SU-DHL-6 (cell line): ENCODE results near the gene CCDC9.

Experiments used
- H2AFZ ChIP-seq: fragments of 200-600 bp; sonication (generic); 2 replicates; pipeline ENCODE4 v1.6.1; 2014; ENCODE audit warnings: low read depth, mild to moderate bottlenecking, moderate library complexity, mixed read lengths, antibody characterized with exemption, low read length; ENCODE audit not compliant: severe bottlenecking
- H3F3A ChIP-seq: fragments of 200-600 bp; shearing (Covaris generic); 2 replicates; pipeline ENCODE4 v1.6.0; 2016; ENCODE audit warnings: antibody characterized with exemption, mild to moderate bottlenecking; ENCODE audit not compliant: insufficient read depth
- H3K27ac ChIP-seq: fragments of 200-600 bp; sonication (generic); 2 replicates; pipeline ENCODE4 v1.5.1; 2016; ENCODE audit warnings: low read depth, mild to moderate bottlenecking, low read length, moderate library complexity, mixed read lengths
- H3K27me3 ChIP-seq: fragments of 200-600 bp; sonication (generic), shearing (Covaris generic); 2 replicates; pipeline ENCODE4 v1.6.0; 2014; ENCODE audit warnings: mild to moderate bottlenecking, low read length
- H3K36me3 ChIP-seq: fragments of 200-600 bp; sonication (generic); 2 replicates; pipeline ENCODE4 v1.6.1; 2014; ENCODE audit warnings: mild to moderate bottlenecking, low read length, mixed read lengths
- H3K4me2 ChIP-seq: fragments of 300-600, 200-600 bp; shearing (Covaris generic), sonication (generic); 2 replicates; pipeline ENCODE4 v1.6.0; 2014; ENCODE audit warnings: low read length, low read depth, mild to moderate bottlenecking; ENCODE audit not compliant: poor library complexity, severe bottlenecking
- H3K4me3 ChIP-seq: fragments of 200-600 bp; sonication (generic); 2 replicates; pipeline ENCODE4 v1.5.1; 2014; ENCODE audit warnings: antibody characterized with exemption, low read length, mild to moderate bottlenecking, mixed read lengths; ENCODE audit not compliant: insufficient read depth, poor library complexity, severe bottlenecking
- H3K79me2 ChIP-seq: fragments of 200-600 bp; sonication (generic); 2 replicates; pipeline ENCODE4 v1.6.1; 2014; ENCODE audit warnings: mild to moderate bottlenecking, low read length, moderate library complexity; ENCODE audit not compliant: insufficient read depth
- H3K9ac ChIP-seq: fragments of 200-600 bp; sonication (generic); 2 replicates; pipeline ENCODE4 v1.7.0; 2014; ENCODE audit warnings: mild to moderate bottlenecking, low read length
- H3K9me2 ChIP-seq: fragments of 200-600 bp; sonication (generic); replicated peaks from 2 replicates; pipeline ENCODE4 v1.6.1; 2014; ENCODE audit warnings: low read length; ENCODE audit not compliant: insufficient read depth
- H3K9me3 ChIP-seq: fragments of 200-600 bp; sonication (generic); 2 replicates; pipeline ENCODE4 v1.6.1; 2014; ENCODE audit warnings: low read length, mixed read lengths; ENCODE audit not compliant: insufficient read depth
- H4K20me1 ChIP-seq: fragments of 200-600 bp; sonication (generic); 2 replicates; pipeline ENCODE4 v1.6.1; 2014; ENCODE audit warnings: low read depth, mild to moderate bottlenecking, antibody characterized with exemption, low read length, moderate library complexity, mixed read lengths
- EZH2phosphoT487 ChIP-seq: fragments of 200-600 bp; sonication (generic), shearing (Covaris generic); conservative IDR thresholded peaks from 2 replicates; pipeline ENCODE4 v1.6.1; 2018; ENCODE audit warnings: mild to moderate bottlenecking, antibody characterized with exemption, low read length, moderate library complexity, mixed read lengths
- TF ChIP-seq, protein P1 (sequence below): fragments of 200-600 bp; sonication (generic); IDR thresholded peaks from one replicate; pipeline ENCODE4 v1.5.1; 2017; ENCODE audit warnings: antibody characterized with exemption, mild to moderate bottlenecking, low read length, moderate library complexity; ENCODE audit not compliant: insufficient read depth, poor library complexity, severe bottlenecking

CCDC9 gene

DNA sequence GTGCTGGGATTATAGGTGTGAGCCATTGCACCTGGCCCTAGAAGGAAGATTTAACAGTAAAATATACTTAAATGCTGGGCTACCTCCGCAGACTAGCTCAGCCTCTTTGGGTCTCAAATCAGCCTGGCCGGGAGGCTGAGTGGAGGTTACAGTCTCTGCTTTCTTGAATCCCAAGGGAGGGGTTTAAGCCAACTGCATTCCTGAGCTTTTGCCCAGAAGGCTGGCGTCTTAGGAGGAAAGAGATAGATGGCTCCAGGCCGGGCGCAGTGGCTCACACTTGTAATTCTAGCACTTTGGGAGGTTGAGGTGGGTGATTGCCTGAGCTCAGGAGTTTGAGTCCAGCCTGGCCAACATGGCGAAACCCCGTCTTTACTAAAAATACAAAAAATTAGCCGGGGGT lies 52.7 kb downstream of the CCDC9 start:
- no peaks in the 10 kb centered on the region for H3K9me3 ChIP-seq
- H3K9me2 ChIP-seq, result no peaks in the 10 kb centered on the region
- H3K9ac ChIP-seq, result no peak overlapping the region
- 0 out of 2 replicates have a peak, but pooled peaks cover 3% of the 10 kb centered on the region for H3K27me3 ChIP-seq
- no peaks in the 10 kb centered on the region for H3K36me3 ChIP-seq
- no peak overlapping the region for H3K27ac ChIP-seq
- H4K20me1 ChIP-seq, result no peaks in the 10 kb centered on the region
- H3K4me2 ChIP-seq, result no peak overlapping the region
- H2AFZ ChIP-seq, result no peak overlapping the region
- no peaks in the 10 kb centered on the region for H3K79me2 ChIP-seq
- H3K4me3 ChIP-seq, result no peak overlapping the region
- no peak for TF ChIP-seq EZH2phosphoT487
- TF ChIP-seq, protein P1, sequence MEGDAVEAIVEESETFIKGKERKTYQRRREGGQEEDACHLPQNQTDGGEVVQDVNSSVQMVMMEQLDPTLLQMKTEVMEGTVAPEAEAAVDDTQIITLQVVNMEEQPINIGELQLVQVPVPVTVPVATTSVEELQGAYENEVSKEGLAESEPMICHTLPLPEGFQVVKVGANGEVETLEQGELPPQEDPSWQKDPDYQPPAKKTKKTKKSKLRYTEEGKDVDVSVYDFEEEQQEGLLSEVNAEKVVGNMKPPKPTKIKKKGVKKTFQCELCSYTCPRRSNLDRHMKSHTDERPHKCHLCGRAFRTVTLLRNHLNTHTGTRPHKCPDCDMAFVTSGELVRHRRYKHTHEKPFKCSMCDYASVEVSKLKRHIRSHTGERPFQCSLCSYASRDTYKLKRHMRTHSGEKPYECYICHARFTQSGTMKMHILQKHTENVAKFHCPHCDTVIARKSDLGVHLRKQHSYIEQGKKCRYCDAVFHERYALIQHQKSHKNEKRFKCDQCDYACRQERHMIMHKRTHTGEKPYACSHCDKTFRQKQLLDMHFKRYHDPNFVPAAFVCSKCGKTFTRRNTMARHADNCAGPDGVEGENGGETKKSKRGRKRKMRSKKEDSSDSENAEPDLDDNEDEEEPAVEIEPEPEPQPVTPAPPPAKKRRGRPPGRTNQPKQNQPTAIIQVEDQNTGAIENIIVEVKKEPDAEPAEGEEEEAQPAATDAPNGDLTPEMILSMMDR, result no peak
- H3F3A ChIP-seq, result no peaks in the 10 kb centered on the region

DNA sequence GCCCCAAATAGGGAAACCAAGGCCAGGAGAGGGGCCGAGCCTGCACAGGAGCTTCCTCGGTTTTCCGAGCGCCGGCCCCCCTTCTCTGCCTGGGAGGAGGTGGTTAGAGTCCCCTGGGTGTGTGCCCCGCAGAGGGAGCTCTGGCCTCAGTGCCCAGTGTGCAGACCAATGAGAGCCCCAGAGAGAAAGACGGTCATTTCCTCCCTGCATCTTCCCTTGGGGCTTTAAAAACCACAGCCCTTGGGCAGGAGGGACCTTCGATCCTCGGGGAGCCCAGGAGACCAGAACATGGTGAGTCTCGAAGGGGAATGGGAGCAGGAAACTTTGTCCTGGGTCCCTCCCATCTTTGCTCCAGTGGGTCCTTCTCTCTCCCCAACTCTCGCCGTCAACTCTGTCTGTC lies 53.3 kb downstream of the CCDC9 start, which contains the start of gene C5AR1:
TSS of gene C5AR1 (plus strand) at position 254 of the 400 bp plus-strand sequence. CDS start at position 289, 35 bp downstream.
- H3K36me3 ChIP-seq, result no peaks in the 10 kb centered on the region
- no peaks in the 10 kb centered on the region for H3K9me3 ChIP-seq
- H3K9ac ChIP-seq, result no peak within 1 kb of the TSS
- H4K20me1 ChIP-seq, result no peaks in the 10 kb centered on the region
- 0 out of 2 replicates have a peak, but pooled peaks cover 3% of the 10 kb centered on the region for H3K27me3 ChIP-seq
- H3F3A ChIP-seq, result no peaks in the 10 kb centered on the region
- no peak within 1 kb of the TSS for H2AFZ ChIP-seq
- TF ChIP-seq, protein P1, result no peak
- no peak for TF ChIP-seq EZH2phosphoT487
- no peaks in the 10 kb centered on the region for H3K79me2 ChIP-seq
- no peak within 1 kb of the TSS for H3K4me2 ChIP-seq
- no peaks in the 10 kb centered on the region for H3K9me2 ChIP-seq
- no peak within 1 kb of the TSS for H3K27ac ChIP-seq
- no peak within 1 kb of the TSS for H3K4me3 ChIP-seq

DNA sequence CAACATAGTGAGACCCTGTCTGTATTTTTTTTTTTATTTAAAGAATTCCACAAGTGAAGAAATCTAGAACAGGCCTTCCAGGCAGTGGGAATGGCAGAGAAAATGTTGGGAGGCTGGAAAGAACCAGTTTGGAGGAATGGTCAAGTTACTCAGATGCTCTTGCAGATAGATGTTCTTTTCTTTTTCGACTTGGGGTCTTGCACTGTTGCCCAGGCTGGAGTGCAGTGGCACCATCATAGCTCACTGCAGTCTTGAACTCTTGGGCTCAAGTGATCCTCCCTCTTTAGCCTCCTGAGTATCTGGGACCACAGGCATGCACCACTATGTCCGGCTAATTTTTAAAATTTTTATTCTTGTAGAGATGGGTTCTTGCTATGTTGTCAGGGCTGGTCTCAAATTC lies 54.0 kb downstream of the CCDC9 start:
- H3K9me3 ChIP-seq, result no peaks in the 10 kb centered on the region
- no peak overlapping the region for H3K27ac ChIP-seq
- no peaks in the 10 kb centered on the region for H3K9me2 ChIP-seq
- H3K79me2 ChIP-seq, result no peaks in the 10 kb centered on the region
- no peak overlapping the region for H3K4me3 ChIP-seq
- no peak overlapping the region for H2AFZ ChIP-seq
- TF ChIP-seq, protein P1, result no peak
- no peak for TF ChIP-seq EZH2phosphoT487
- H3F3A ChIP-seq, result no peaks in the 10 kb centered on the region
- H3K27me3 ChIP-seq, result 0 out of 2 replicates have a peak, but pooled peaks cover 3% of the 10 kb centered on the region
- H3K36me3 ChIP-seq, result no peaks in the 10 kb centered on the region
- no peak overlapping the region for H3K4me2 ChIP-seq
- no peaks in the 10 kb centered on the region for H4K20me1 ChIP-seq
- H3K9ac ChIP-seq, result no peak overlapping the region
